ENCODE results near the gene AGBL1. TPM values are rescaled to one million over a fixed set of nuclear protein-coding genes. Genes with fewer than 3 reads are reported as not detected.

AGBL1 gene
- total RNA-seq, 1 experiment from 2014 or later: not detected

DNA sequence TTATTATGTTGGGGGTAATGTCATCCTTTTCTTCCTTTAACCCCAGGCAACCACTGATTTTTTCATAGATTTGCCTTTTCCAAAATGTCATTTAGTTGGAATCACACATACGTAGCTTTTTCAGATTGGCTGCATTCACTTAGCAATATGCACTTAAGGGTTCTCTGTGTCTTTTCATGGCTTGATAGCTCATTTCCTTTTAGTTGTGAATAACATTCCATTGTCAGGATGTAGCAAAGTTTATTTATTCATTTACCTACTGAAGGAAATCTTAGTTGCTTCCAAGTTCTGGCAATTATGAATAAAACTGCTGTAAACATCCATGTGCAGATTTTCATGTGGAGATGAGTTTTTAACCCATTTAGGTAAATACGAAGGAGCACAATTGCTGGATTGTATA lies 125.4 kb downstream of the AGBL1 start:
- H3K4me3 ChIP-seq (ENCODE audit: low read depth, low read length): no peak overlapping the region
- TF ChIP-seq, protein P1, sequence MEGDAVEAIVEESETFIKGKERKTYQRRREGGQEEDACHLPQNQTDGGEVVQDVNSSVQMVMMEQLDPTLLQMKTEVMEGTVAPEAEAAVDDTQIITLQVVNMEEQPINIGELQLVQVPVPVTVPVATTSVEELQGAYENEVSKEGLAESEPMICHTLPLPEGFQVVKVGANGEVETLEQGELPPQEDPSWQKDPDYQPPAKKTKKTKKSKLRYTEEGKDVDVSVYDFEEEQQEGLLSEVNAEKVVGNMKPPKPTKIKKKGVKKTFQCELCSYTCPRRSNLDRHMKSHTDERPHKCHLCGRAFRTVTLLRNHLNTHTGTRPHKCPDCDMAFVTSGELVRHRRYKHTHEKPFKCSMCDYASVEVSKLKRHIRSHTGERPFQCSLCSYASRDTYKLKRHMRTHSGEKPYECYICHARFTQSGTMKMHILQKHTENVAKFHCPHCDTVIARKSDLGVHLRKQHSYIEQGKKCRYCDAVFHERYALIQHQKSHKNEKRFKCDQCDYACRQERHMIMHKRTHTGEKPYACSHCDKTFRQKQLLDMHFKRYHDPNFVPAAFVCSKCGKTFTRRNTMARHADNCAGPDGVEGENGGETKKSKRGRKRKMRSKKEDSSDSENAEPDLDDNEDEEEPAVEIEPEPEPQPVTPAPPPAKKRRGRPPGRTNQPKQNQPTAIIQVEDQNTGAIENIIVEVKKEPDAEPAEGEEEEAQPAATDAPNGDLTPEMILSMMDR (IDR thresholded peaks at IDR 0.05; ENCODE audit: insufficient read depth in 1 of 2, low read depth in 1 of 2, low read length in 1 of 2, severe bottlenecking in 1 of 2, unreplicated experiment in 1 of 2): no peak
- BruUV-seq (replicated peaks): no TSS peak
- no peak overlapping the region for H3K4me3 Mint-ChIP-seq (ENCODE audit: unreplicated experiment)
- H3K4me1 ChIP-seq: no peaks in the 10 kb centered on the region
- no peaks in the 10 kb centered on the region for H3K4me1 Mint-ChIP-seq (ENCODE audit: low read depth, unreplicated experiment)
- H3K27me3 Mint-ChIP-seq (ENCODE audit: insufficient read depth, unreplicated experiment): peaks cover 5% of the 10 kb centered on the region
- H3K9me3 Mint-ChIP-seq (ENCODE audit: unreplicated experiment): no peaks in the 10 kb centered on the region
- ChIA-PET CTCF (no interaction called here), POLR2A (no interaction called here)
- intact Hi-C loops (cut with micrococcal nuclease; ENCODE audit: unreplicated experiment): no loop called here
- H3K27me3 ChIP-seq (replicated peaks; ENCODE audit: control insufficient read depth, insufficient read depth, low read length): no peaks in the 10 kb centered on the region; the same call in 1 of the 2 replicates
- DNase-seq: no peak
- H3K36me3 ChIP-seq (ENCODE audit: control insufficient read depth, insufficient read depth, low read length): no peaks in the 10 kb centered on the region
- H3K9me3 ChIP-seq: no peaks in the 10 kb centered on the region
- no peak overlapping the region for H3K27ac Mint-ChIP-seq (ENCODE audit: unreplicated experiment)
- H3K36me3 Mint-ChIP-seq (ENCODE audit: insufficient read depth, unreplicated experiment): no peaks in the 10 kb centered on the region

DNA sequence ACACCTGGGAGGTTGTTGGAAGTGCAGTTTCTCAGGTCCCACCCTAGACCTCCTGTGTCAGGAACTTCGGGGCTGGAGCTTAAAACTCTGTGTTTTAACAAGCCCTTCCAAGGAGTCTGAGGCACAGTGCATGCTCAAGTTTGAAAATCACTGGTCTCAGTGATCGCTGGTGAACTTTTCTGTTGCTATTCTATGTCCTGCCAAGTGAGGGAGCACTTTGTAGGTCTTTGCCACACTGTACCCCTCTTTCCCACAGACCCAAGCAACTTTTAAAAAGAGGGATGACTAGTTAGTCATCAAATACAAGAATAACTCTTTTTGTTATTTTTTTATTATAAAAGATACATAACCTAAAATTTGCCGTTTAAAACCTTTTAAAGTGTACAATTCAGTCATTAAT lies 133.7 kb downstream of the AGBL1 start:
- POLR2A ChIA-PET: no interaction called here

DNA sequence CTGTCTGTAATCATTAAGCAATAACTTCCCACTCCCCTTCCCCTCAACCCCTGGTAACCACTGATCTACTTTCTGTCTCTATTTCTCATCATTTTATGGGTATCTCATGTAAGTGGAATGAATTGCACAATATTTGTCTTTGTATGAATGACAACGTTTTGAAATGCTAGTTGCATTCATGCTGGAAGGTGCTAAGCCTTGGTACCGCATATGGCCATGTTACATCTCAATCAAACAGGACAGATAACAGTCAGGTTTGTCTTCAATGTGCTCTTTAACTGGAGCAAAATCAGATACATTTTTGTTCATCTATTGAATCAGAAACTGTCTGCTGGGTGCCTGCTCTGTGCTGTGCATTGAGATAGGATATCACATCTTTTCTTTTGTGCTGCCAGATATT lies 134.2 kb downstream of the AGBL1 start:
- TF ChIP-seq, protein P1 (IDR thresholded peaks at IDR 0.05; ENCODE audit: insufficient read depth in 1 of 2, low read depth in 1 of 2, low read length in 1 of 2, severe bottlenecking in 1 of 2, unreplicated experiment in 1 of 2): no peak
- no peak overlapping the region for H3K27ac Mint-ChIP-seq (ENCODE audit: unreplicated experiment)
- ChIA-PET CTCF (no interaction called here), POLR2A (no interaction called here)
- no peaks in the 10 kb centered on the region for H3K4me1 ChIP-seq
- H3K36me3 ChIP-seq (ENCODE audit: control insufficient read depth, insufficient read depth, low read length): no peaks in the 10 kb centered on the region
- no peak overlapping the region for H3K4me3 ChIP-seq (ENCODE audit: low read depth, low read length)
- peaks cover 17% of the 10 kb centered on the region for H3K9me3 Mint-ChIP-seq (ENCODE audit: unreplicated experiment)
- H3K27me3 ChIP-seq (replicated peaks; ENCODE audit: control insufficient read depth, insufficient read depth, low read length): no peaks in the 10 kb centered on the region
- H3K4me1 Mint-ChIP-seq (ENCODE audit: low read depth, unreplicated experiment): no peaks in the 10 kb centered on the region
- intact Hi-C loops (cut with micrococcal nuclease; ENCODE audit: unreplicated experiment): no loop called here
- DNase-seq: no peak
- BruUV-seq (replicated peaks): no TSS peak
- no peak overlapping the region for H3K4me3 Mint-ChIP-seq (ENCODE audit: unreplicated experiment)
- H3K9me3 ChIP-seq: no peaks in the 10 kb centered on the region
- no peaks in the 10 kb centered on the region for H3K36me3 Mint-ChIP-seq (ENCODE audit: insufficient read depth, unreplicated experiment)
- H3K27me3 Mint-ChIP-seq (ENCODE audit: insufficient read depth, unreplicated experiment): no peaks in the 10 kb centered on the region

More for the DNA sequence above, 133.7 kb downstream of the AGBL1 start:
- H3K9me3 ChIP-seq: no peaks in the 10 kb centered on the region
- Mint-ChIP-seq H3K9me3 (ENCODE audit: unreplicated experiment) (peaks cover 17% of the 10 kb centered on the region), H3K27ac (ENCODE audit: unreplicated experiment) (no peak overlapping the region), H3K4me1 (ENCODE audit: low read depth, unreplicated experiment) (no peaks in the 10 kb centered on the region), H3K27me3 (ENCODE audit: insufficient read depth, unreplicated experiment) (peaks cover 2% of the 10 kb centered on the region), H3K4me3 (ENCODE audit: unreplicated experiment) (no peak overlapping the region), H3K36me3 (ENCODE audit: insufficient read depth, unreplicated experiment) (no peaks in the 10 kb centered on the region)
- no peaks in the 10 kb centered on the region for H3K36me3 ChIP-seq (ENCODE audit: control insufficient read depth, insufficient read depth, low read length)
- TF ChIP-seq, protein P1 (IDR thresholded peaks at IDR 0.05; ENCODE audit: insufficient read depth in 1 of 2, low read depth in 1 of 2, low read length in 1 of 2, severe bottlenecking in 1 of 2, unreplicated experiment in 1 of 2): peak in 1 of 2 experiments; percentile 15
- CTCF ChIA-PET: no interaction called here
- intact Hi-C loops (cut with micrococcal nuclease; ENCODE audit: unreplicated experiment): no loop called here
- H3K27me3 ChIP-seq (replicated peaks; ENCODE audit: control insufficient read depth, insufficient read depth, low read length): no peaks in the 10 kb centered on the region
- no peak for DNase-seq
- H3K4me1 ChIP-seq: no peaks in the 10 kb centered on the region
- H3K4me3 ChIP-seq (ENCODE audit: low read depth, low read length): no peak overlapping the region
- BruUV-seq (replicated peaks): no TSS peak
